Measurements from ENCODE around the gene ABCA13.

Gene ABCA13

DNA sequence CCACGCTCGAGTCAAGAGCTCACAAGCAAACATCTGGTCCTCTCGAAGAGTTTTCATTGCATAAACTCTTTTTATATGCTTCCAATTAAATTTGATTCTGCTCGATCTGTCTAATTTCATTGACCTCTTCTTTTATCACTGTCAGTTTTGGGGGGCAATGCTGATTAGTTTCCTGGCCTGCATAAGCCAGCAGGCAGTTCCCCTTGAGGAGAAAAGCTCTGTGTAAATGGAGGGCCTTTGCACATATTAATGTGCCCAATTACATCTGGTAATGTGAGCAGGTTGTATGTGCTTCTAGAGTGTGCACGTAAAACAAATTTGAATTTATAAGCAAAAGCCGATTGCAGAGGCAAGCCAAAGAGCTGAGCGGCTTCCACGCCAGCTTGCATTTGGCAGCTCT lies 210.3 kb downstream of the ABCA13 start:
- no peak for DNase-seq (ENCODE audit: low read depth)

DNA sequence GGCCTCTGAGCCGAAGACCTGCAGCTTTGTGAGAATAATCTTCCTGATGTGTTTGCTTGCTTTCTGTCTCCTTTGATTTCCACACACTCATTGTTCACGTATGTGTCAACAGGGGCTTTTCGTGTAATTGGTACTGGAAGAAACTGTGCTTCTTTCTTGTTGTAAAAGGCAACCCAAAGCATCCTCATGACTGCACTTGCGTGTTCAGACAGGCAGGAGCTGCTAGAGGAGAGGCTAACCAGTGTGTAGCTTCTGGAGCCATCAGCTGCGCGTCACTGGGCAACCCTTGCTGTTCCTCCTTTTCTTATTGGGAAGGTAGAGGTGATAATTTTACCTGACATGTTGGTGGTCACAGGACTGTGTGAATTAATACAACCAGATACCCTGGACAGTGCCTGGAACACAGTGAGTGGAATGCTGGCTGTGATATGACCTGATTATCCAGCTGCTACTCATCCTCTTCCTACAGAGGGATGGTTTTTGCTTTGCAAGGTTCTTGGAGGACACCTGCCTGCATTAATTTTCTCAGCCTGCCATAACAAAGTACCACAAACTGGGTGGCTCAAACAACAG lies 213.0 kb downstream of the ABCA13 start:
- no peak for DNase-seq (ENCODE audit: low read depth)

DNA sequence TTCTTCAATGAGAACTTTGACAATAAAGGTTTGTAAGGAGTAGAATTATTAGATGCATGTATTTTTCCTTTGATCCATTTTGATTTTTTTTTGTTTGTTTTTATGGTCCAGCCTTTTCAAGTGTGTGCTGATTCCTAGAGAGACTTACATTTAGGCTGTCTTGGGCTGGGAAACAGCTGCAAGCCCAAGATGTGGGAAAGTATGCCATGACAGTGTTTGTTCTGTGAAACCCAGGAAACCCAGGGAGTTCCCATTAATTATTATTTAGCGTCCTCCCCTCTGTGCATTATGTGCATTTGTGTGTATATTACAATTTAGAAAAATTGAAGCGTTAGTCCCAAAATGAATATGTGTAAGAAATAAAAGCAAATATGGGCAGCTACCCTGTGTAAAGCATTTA lies 216.7 kb downstream of the ABCA13 start:
- DNase-seq (ENCODE audit: low read depth) = no peak

DNA sequence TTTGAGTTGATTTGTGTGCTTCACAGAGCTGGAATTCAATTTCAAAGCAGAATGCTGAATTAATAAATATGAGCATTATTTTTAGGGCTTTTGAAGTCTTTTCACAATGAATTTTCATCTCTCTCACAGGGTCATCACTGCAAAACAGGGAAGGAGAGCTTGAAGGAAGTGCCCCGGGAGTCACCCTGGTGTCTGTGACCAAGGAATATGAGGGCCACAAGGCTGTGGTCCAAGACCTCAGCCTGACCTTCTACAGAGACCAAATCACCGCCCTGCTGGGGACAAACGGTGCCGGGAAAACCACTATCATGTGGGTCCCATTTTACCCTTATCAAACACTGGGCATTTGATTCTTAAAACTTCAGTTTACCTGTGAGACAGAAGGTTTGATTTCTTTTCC lies 217.7 kb downstream of the ABCA13 start:
- no peak for DNase-seq (ENCODE audit: low read depth)

DNA sequence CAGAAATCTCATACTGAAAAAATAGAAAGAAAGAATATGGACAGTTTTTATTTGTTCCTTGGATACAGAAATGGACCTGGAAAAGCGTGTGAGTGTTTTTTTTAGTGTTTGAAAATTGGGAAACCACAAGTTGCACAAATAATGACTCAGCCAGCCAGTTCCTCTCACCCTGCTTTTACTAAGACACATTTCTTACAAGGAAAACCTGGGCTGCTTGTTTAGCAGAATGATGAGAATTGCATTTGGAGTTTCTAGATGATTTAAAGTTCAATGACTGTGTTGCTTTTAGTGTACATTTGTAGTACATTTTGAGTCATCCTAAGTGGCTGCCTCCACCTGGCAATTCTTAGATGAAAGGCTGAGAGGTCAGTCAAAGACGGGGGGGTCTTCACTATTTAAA lies 218.7 kb downstream of the ABCA13 start:
- DNase-seq (ENCODE audit: low read depth) = no peak

DNA sequence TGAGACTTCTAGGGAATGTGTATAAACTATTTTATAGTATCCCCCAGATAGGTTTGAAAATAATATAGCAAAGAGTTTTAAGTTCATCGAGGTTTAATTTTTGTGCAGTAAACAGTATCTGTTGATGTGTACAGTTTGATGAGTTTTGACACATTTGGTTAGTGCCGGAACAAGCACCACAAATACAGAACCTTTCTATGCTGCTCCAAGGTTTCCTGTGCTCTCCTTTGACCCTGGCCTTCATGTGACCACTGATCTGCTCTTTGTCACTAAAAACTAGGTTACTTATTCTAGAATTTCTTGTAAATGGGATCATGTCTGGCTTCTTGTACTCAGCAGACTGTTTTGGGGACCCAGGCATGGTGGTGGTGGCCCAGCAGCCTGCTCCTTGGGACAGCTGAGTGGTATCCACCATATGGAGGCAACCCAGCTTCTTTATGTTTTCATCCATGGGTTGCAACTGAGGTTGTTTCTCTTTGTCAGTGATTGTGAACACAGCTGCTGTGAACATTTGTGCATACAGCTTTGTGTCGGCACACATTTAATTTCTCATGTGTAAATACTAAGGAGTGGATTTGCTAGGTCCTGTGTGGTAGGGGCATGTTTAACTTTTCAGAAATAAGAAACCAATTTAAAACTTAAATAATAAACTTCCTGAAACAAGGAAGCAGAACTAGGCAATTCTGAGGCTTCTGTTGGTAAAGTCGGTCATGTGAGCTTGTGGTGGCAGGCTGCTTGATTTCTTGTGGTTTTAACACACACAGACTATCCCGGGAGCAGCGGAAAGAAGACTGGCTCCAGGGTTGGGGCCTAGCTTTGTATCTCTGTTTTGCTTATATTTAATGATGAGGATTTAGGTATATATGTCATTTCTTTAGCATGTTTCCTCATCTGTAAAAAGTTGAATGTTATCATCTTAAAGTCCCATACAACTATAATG lies 219.4 kb downstream of the ABCA13 start:
- no peak for DNase-seq (ENCODE audit: low read depth)

DNA sequence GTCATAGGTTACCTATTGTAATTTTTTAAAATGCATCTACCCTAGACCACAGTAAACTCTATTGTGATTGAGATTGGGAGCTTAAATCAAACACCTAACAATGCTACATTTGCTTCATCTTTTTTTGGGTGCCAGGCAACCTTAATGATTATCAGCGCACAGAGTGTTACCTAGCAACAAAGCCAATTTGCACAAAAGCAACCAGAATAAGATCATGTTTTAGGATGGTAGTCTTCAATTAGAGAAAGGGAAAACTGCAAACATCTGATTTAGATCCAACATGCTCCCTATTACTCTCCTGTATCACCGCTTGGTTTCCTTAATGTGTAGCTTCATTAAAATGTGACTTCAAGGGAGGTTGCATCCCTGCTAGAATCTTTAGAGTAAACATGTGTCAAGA lies 226.9 kb downstream of the ABCA13 start:
- no peak for DNase-seq (ENCODE audit: low read depth)

DNA sequence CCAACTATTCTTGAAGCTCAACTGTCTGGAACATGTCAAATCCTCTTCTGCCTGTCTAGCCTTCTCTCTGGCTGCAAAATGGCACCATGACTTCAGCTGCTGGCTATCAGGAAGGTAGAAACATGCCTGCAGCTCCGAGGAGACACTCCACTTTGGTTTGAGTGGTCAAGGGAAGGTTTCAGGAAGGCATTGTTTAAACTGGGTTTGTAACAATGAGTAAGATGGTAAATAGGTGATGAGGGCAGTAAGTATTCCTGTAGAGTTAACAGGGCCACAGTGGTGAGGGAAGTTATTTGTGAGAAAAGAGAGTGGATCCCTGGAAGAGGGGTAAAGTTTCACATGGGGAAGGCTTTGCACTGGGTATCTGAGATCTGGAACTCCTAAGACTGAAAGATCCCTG lies 231.5 kb downstream of the ABCA13 start:
- no peak for DNase-seq (ENCODE audit: low read depth)

DNA sequence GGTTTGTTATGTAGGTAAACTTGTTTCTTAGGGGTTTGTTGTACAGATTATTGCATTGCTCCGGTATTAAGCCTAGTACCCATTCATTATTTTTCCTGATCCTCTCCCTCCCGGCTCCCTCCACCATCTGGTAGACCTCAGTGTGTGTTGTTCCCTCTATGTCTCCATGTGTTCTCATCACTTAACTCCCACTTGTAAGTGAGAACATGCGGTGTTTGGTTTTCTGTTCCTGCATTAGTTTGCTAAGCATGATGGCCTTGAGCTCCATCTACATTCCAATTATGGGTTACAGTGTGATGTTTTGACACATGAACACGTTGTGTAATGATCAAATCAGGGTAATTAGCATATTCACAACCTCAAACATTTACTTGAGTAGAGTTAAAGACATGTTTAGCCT lies 237.5 kb downstream of the ABCA13 start:
- no peak for DNase-seq (ENCODE audit: low read depth)

DNA sequence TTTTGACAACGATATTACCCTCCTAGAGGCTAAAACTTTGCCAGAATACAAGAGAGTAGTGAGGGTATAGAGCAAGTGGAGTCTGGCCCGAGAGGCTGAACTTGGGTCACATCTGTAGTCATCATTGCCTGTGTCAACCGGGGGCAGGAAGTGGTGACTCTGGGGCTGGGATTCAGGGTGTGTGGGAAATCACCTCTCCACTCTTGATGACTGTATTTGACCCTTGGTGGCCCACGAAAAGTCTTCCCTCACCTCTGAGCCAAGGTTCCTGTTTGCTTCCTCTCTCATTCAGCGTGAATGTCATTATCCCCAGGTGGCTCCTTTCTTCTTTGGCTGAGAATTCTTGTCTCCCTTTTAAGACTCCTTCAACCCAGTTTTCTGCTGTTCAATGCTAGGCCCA lies 240.4 kb downstream of the ABCA13 start:
- no peak for DNase-seq (ENCODE audit: low read depth)

DNA sequence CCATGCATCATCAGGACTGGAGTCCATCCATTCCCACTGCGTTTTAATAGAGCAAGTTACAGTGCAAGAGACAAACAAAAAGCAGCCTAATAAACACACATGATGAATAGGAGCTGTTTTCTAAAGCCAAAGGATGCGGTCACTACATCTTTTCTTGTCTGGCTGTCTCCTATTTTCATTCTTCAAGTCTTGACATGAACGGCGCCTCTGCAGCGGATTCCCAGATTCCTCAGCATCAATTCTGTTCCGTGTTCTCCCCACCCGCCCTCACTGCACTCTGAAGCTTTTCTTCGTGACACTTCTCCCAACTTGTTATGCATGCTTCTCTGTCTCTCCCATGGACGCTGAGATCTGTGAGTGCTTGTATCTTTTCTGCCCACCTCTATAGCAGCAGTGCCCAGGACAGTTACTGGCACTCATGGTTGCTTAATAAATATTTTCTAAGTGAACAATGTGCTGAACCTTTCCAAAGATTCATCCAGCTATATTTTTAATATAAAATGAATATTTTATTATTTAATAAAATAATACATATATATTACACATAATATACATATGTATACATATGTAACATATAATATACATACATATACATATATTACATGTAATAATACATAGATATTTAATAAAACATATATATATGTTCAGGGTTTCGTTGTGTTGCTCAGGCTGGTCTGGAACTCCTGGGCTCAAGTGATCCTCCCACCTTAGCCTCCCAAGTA lies 242.9 kb downstream of the ABCA13 start:
- no peak for DNase-seq (ENCODE audit: low read depth)

DNA sequence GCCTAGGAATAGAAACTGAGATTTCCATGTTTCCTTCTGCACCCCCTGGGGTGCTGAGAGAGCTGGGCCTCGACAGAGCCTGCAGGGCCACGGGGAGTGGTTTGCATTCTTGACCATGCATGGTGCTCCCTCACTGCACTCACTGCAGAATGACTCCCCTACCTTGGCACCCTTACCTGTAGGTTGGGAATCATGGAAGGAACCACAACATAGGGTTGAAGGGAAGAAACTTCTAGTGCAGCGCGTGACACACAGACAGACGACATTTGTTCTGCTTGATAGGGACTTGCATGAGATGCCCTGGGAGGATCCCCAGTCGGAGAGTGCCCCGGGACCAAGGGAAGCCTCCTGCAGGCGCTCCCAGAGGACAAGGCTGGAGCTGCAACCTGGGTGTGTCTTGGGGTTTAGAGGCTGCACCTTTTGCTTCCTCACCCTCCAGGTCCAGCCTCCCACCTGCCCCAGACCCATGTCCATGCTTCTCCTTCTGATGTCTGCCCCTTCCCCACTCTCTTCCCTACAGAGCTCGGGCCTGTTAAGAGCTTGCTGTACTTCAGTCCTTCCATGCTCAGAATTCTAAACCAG lies 245.2 kb downstream of the ABCA13 start:
- DNase-seq (ENCODE audit: low read depth) = no peak

DNA sequence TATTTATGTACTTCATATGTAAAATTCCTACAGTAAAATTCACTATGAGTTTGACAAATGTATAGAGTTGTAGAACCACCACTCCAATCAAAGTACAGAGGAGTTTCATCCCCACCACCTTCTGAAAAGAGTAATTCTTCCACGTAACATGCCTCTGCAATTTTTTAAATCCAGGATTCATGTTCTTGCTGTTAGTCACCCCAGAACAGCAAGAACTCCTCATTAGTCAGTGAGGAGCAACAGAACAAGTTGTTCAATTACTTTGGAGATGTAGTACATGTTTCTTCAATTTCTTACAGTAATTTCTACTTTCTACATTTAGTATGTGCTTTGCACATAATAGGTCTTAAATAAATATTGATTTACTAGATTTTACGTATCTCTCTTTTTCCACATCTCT lies 248.1 kb downstream of the ABCA13 start:
- DNase-seq (ENCODE audit: low read depth) = no peak

DNA sequence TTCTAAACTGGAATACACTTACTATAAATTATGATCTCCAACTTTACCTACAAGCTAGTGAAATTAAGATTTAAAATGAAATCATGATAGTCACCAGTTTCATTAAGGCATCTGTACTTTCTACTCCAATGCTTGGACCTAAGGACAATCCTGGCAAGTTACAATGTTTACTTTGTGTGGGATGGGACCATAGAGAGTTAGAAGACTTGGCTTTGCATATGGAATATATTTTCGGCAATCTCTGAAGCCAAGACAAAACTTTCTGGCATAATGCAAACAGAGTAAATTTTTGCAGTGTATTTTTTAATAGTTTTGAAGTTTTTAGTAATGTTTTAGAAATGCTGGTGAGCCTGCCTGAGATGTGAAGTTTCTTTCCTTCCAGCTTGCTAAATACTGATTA lies 248.9 kb downstream of the ABCA13 start:
- no peak for DNase-seq (ENCODE audit: low read depth)

DNA sequence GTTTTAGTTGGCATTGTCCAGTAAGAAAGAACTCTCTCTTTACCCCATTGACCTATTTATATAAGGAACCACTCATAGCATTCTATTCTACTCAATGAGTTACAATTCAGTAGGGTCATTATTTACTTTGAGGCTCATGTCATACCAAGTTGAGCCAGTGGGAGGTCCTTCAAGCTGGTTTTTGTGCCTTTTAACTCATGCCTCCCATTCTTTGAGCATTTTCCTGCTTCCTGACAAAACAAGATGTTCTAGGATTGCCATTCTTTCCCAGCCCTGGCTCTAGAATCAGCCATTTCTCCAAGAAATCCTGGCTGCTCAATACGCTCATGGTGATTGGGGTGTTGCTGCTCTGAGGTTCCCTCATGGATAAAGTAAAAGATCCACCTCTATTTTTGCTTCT lies 250.1 kb downstream of the ABCA13 start:
- DNase-seq (ENCODE audit: low read depth) = no peak

DNA sequence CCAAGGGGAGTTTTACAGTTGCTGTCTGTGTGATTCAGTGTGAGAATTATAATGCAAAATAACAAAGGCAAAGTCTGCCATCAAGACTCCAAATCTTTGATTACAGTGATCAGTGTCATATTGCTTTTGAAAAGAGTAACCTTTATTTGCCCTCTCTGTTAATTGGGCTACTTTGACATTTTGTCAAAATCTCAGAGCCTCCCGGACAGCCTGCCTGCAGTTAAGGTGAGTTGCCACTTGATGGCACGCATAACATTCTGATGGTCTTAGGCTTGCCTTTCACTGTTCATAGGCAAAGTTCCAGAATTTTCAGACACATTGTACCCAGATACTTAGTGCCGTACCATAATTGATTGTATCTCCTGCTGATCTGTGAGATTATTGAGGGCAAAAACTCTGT lies 253.5 kb downstream of the ABCA13 start:
- no peak for DNase-seq (ENCODE audit: low read depth)

DNA sequence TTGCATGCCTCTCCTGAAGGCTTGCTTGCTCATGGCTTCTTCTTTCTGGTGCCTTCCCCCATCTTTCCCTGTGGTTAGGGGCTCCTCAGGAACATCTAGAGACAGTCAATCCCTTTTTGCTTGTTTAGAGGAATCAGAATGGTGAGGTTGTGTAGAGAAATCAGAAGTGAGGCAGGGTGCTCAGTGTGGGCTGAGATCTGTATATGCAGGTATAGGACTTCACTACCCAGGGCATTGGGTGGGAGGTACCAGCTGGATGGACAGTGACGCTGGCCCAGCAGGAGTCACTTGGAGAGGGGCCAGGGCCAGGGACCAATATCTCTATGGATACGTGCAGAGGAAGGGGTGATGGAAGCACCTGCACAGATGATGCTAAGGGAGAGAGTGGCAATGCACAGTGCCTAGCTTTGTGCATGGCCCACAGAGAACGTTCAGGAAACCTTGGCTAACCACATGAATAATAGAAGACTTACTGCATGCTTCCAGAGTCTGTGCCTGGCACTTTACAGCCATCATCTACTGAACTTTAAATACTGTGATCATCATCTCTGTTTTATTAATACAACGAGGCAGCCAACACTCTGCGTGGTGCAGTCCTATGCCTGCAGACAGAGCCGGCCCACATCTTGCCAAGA lies 255.2 kb downstream of the ABCA13 start:
- DNase-seq (ENCODE audit: low read depth) = no peak

DNA sequence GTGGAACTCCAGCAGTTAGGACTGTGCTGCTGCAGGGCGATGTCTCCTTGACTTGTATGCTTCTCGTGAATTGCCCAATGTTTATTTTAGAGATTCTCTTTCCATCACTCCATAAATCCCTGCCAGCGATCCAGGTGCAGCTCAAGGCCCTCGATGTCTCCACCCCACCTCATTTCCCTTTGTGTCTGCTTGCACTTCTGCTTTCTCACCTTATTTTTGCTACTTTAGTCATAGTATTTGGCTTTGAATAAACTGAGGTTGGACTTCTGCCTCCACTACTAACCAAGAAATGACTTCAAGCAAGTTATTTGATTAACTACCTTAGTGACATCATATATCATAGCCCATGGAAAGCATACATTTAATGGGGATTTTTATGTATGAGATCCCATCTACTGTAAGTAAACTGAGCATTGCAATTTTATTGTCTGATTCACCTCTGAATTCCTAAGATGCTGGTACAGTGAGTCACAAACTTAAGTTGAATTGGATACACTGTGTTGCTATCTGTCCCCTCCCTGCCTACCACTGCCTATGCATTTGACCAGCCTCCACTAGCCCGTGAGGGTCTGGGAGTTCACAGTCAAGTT lies 255.8 kb downstream of the ABCA13 start:
- peak; percentile 36 for DNase-seq (ENCODE audit: low read depth)

DNA sequence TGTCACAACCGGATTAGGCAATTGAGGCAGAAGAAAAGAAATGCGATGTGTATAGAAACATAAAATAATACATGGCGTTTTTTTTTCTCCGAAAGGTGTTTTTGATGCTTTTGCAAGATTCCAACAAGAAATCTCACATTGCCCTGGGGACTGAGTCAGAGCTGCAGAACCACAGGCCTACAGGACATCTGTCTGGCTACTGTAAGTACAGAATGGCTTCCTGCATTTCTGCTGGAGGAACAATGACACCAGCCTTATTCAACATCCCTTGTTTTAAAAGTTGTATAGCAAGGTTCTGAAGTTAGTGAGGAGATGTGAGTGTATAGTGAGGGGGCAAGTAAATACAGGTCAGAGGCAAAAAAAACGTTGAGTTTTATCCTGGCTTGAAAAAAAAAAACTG lies 256.4 kb downstream of the ABCA13 start:
- no peak for DNase-seq (ENCODE audit: low read depth)

DNA sequence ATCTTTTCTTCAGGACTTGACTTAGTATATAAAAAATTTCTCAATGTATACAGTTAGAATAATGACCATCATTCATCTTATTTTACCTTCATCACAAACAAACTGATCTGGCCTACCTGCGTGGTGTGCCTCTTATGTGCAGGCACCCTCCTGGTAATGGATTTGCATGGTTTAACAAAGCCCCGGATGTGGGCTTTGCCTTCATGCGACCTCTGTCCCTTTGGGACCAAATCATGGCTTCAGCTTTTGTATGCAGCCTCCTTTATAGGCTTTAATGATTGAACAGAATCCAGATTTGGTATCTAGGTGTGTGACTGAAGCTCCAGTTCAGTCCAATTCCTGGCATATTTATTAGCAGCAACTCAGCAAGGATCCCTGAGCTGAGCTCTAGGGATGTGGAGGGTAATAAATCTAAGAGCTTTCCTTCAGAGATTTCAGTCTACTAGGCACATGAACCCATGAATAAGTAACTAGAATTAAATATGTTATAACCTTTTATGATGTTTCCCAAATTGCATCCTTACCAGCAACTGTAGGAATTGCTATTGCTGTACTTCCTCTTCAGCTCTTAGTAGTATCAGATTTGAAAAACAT lies 256.9 kb downstream of the ABCA13 start:
- no peak for DNase-seq (ENCODE audit: low read depth)

DNA sequence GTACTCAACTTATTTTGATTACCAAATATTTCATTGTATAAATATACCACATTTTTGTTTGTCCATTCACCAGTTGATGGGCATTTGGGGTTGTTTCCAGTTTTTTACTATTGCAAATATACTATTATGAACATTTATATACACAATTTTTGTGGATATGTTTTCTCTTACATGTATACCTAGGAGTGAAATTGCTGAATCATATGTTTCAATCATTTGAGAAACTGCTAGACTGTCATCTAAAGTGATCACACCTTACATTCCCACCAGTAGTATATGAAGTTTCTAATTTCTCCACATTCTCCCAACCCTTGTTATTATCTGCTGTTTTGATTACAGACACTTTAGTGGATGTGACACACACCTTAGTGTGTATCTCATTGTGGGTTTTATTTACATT lies 257.9 kb downstream of the ABCA13 start:
- no peak for DNase-seq (ENCODE audit: low read depth)

DNA sequence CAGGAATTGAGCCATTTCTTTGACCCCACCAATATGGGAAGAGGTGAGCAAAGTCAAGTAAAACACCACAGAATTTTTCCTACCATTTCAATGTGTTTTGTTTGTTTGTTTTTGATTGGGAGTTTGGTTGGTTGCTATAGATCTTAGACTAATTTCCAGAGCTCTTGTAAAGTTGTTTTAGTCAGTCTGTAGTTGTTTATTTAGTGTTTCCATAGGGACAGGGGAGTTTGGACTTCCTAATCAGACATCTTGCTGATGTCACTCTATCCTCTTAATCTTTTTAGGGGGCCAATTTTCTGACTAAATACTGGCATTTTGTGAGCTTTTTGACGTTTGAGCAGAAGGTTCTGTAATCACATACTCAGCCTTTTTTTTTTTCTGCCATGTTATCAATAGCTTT lies 266.9 kb downstream of the ABCA13 start:
- DNase-seq (ENCODE audit: low read depth) = no peak
